Neural progenitor cell (in vitro differentiated cells): ENCODE measurements around the gene TMEM200B.

Experiments
- EZH2 ChIP-seq: fragments of 200-600 bp; sonication (generic); IDR thresholded peaks from 2 replicates; pipeline ENCODE4 v1.6.1; 2017; ENCODE audit warnings: antibody characterized with exemption, mild to moderate bottlenecking, moderate library complexity
- TF ChIP-seq, protein P1 (sequence below): fragments of 200-600 bp; sonication (generic); IDR thresholded peaks from 2 replicates; pipeline ENCODE4 v1.5.1; 2017; ENCODE audit warnings: antibody characterized with exemption, mild to moderate bottlenecking

GRCh38 chr1:29122682-29123052 is 1.0 kb downstream of the TMEM200B start:
- TF ChIP-seq, protein P1, sequence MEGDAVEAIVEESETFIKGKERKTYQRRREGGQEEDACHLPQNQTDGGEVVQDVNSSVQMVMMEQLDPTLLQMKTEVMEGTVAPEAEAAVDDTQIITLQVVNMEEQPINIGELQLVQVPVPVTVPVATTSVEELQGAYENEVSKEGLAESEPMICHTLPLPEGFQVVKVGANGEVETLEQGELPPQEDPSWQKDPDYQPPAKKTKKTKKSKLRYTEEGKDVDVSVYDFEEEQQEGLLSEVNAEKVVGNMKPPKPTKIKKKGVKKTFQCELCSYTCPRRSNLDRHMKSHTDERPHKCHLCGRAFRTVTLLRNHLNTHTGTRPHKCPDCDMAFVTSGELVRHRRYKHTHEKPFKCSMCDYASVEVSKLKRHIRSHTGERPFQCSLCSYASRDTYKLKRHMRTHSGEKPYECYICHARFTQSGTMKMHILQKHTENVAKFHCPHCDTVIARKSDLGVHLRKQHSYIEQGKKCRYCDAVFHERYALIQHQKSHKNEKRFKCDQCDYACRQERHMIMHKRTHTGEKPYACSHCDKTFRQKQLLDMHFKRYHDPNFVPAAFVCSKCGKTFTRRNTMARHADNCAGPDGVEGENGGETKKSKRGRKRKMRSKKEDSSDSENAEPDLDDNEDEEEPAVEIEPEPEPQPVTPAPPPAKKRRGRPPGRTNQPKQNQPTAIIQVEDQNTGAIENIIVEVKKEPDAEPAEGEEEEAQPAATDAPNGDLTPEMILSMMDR: no peak
- TF ChIP-seq EZH2: peak; percentile 94
